Transverse colon (tissue), 4 donors: Measurements from ENCODE around the gene P2RY13. TPM values are rescaled to one million over a fixed set of nuclear protein-coding genes. Genes with fewer than 3 reads are reported as not detected.

ENCODE experiments used
- DNase-seq: peaks from one replicate; pipeline ENCODE4 v3.0.0-alpha.2; 2019
- H3K27ac ChIP-seq, 4 donors: fragments of 200-600 bp; sonication (generic); 2 replicates each; pipeline ENCODE4 v1.5.1; 2016 to 2018; ENCODE audit warnings: inconsistent platforms in 4 of 4
- H3K27me3 ChIP-seq: fragments of 200-600 bp; sonication (generic); 2 replicates; pipeline ENCODE4 v1.5.1; 2017; ENCODE audit warnings: inconsistent platforms
- H3K36me3 ChIP-seq, 4 donors: fragments of 200-600 bp; sonication (generic); 2 replicates each; pipeline ENCODE4 v1.5.1; 2017 to 2019; ENCODE audit warnings: inconsistent platforms in 4 of 4
- H3K4me1 ChIP-seq, 4 donors: fragments of 200-600 bp; sonication (generic); 2 replicates each; pipeline ENCODE4 v1.5.1; 2017 to 2020; ENCODE audit warnings: inconsistent platforms in 4 of 4
- H3K4me3 ChIP-seq, 4 donors: fragments of 200-600 bp; sonication (generic); 1 replicate in 1 of 4; 2 replicates in 3 of 4; pipeline versions ENCODE4 v1.5.1 to v1.6.1; 2017 to 2019; ENCODE audit warnings: inconsistent platforms in 4 of 4
- H3K9me3 ChIP-seq, 2 donors: fragments of 200-600 bp; sonication (generic); 2 replicates each; pipeline ENCODE4 v1.5.1; 2017 to 2019; ENCODE audit warnings: inconsistent platforms in 2 of 2
- EP300 ChIP-seq: sonication (generic); formaldehyde crosslinking; IDR thresholded peaks from one replicate; pipeline ENCODE4 v1.6.1; 2017; ENCODE audit warnings: antibody characterized with exemption, low read depth
- POLR2A ChIP-seq: fragments of 450-650 bp; IDR thresholded peaks from one replicate; pipeline ENCODE4 v1.6.1; 2016; ENCODE audit warnings: antibody characterized with exemption, mild to moderate bottlenecking, moderate library complexity
- POLR2AphosphoS5 ChIP-seq, 3 donors: sonication (generic); formaldehyde crosslinking; IDR thresholded peaks; one replicate each; pipeline ENCODE4 v1.6.1; 2016; ENCODE audit warnings: antibody characterized with exemption in 3 of 3
- WGBS, 2 donors: methylation state at CpG; one replicate each; pipeline ENCODE4 v1.1.5; 2018; ENCODE audit warnings: low coverage in 1 of 2; 5-methylcytosine and 5-hydroxymethylcytosine counted together
- in situ Hi-C, 4 donors: fragments of 200-750 bp; cut with MboI; loops; one replicate each; pipeline versions ENCODE4 v1.15.0 to v1.15.1; 2017; ENCODE audit warnings: low sequenced_read_pairs in 3 of 4, low pct_ligation_motif_present in 1 of 4, low pct_unique_long_range_greater_than_20kb in 1 of 4
- intact Hi-C: fragments of 100-400 bp; cut with DNase I; formaldehyde crosslinking; loops from one replicate; pipeline ENCODE4 v1.15.1; 2023; ENCODE audit warnings: low total_unique reads
- total RNA-seq, 4 donors: library from RNA; depleted of rRNA; stranded (reverse); fragments of >200 nt; gene quantifications; one replicate each; pipeline ENCODE4 v1.1.0, GENCODE V29; 2016
- TF ChIP-seq, protein P1 (sequence below), 5 experiments: fragments of 200-600 bp in 3 of 5; fragments of 450-650 bp in 2 of 5; sonication (generic) in 3 of 5; IDR thresholded peaks; 1 replicate in 2 of 5; 2 replicates in 3 of 5; pipeline ENCODE4 v1.5.1; 2016 to 2017; ENCODE audit warnings: antibody characterized with exemption in 5 of 5, inconsistent platforms in 3 of 5, mild to moderate bottlenecking in 2 of 5, moderate library complexity in 1 of 5

The P2RY13 gene
- total RNA-seq, 4 donors from 2014 or later: 0.40 to 1.4 (median 0.41) TPM; not detected in 1

DNA sequence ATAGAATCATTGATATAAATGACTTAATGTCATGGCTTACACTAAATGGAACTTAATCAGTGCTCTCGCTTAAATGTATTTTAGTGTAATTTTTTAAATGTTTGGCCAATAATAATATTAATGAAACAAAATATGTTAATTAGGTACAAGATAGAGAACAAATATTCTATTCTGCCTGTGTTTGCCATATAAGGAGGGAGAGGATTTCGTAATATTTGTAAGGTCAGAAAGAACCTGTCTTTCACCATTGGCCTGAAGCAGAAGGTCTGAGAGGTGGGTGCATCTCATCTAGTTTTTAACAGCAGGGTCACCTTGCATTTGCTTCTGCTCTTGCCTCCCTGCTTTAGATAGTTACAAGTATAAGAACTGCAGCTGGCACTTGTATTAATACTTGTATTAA, 15.2 kb downstream of the P2RY13 start:
- H3K27me3 ChIP-seq: no peaks in the 10 kb centered on the region
- H3K36me3 ChIP-seq: no peaks in the 10 kb centered on the region
- WGBS, 2 donors: 94 to 100% methylated on average over 2 of the region's 2 CpGs
- intact Hi-C loops (no loop called here), in situ Hi-C loops (no loop called here)
- H3K4me1 ChIP-seq: no peaks in the 10 kb centered on the region
- H3K4me3 ChIP-seq: no peak overlapping the region
- no peak for DNase-seq
- no peak overlapping the region for H3K27ac ChIP-seq
- TF ChIP-seq, protein P1, sequence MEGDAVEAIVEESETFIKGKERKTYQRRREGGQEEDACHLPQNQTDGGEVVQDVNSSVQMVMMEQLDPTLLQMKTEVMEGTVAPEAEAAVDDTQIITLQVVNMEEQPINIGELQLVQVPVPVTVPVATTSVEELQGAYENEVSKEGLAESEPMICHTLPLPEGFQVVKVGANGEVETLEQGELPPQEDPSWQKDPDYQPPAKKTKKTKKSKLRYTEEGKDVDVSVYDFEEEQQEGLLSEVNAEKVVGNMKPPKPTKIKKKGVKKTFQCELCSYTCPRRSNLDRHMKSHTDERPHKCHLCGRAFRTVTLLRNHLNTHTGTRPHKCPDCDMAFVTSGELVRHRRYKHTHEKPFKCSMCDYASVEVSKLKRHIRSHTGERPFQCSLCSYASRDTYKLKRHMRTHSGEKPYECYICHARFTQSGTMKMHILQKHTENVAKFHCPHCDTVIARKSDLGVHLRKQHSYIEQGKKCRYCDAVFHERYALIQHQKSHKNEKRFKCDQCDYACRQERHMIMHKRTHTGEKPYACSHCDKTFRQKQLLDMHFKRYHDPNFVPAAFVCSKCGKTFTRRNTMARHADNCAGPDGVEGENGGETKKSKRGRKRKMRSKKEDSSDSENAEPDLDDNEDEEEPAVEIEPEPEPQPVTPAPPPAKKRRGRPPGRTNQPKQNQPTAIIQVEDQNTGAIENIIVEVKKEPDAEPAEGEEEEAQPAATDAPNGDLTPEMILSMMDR (IDR thresholded peaks at IDR 0.05): no peak
- TF ChIP-seq EP300 (no peak), POLR2A (no peak), POLR2AphosphoS5 (IDR thresholded peaks at IDR 0.05) (no peak)
- H3K9me3 ChIP-seq: no peaks in the 10 kb centered on the region

DNA sequence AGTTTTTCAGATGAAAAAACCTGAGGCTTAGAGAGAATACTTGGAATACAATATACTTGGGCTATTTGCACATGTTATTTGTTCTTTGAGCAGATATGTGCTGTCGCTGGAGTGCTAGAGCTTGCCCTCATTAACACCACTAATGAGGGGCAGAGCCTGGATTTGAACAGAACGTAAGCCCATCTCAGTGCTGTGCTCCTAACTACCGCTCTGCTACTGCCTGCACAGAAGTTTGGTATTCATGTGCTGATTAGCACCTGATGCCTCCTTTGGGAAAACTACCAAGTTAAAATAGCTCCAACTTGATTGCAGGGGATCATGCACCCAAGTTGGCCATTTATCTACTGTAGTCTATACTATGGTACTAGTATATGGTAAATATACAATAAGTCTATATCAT, 16.4 kb downstream of the P2RY13 start:
- H3K27ac ChIP-seq: no peak overlapping the region
- no peak for DNase-seq
- no peaks in the 10 kb centered on the region for H3K9me3 ChIP-seq
- in situ Hi-C loops (no loop called here), intact Hi-C loops (no loop called here)
- TF ChIP-seq EP300 (no peak), POLR2A (no peak), POLR2AphosphoS5 (IDR thresholded peaks at IDR 0.05) (no peak)
- TF ChIP-seq, protein P1 (IDR thresholded peaks at IDR 0.05): no peak
- 95% methylated on average over 3 of the region's 3 CpGs; no CpG with 5 or more reads in 1 of the 2 donors for WGBS, 2 donors
- no peaks in the 10 kb centered on the region for H3K4me1 ChIP-seq
- no peaks in the 10 kb centered on the region for H3K36me3 ChIP-seq
- H3K4me3 ChIP-seq: no peak overlapping the region
- H3K27me3 ChIP-seq: no peaks in the 10 kb centered on the region

DNA sequence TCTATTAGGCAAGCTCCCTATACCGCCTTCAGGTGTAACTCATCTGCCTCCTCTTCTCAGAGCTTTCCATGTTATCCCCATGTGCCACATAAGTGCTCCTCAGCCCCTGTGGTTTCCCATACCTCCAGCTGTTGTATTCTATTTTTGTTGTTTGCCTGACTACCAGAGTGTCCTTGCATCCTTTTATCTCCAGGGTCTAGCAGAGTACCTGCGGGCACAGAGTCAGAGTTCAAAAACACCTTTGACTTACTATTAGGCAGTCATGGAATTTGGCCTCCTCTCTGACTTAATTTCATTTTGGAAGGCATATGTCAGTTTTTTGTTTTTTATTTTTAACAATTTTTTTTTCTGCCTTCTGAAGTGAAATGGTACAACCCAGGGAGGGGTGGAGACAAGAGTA, 19.8 kb downstream of the P2RY13 start:
- no peaks in the 10 kb centered on the region for H3K27me3 ChIP-seq
- in situ Hi-C loops: no loop called here
- H3K27ac ChIP-seq: no peak overlapping the region
- H3K4me3 ChIP-seq: no peak overlapping the region
- H3K36me3 ChIP-seq: no peaks in the 10 kb centered on the region
- WGBS, 2 donors: 98 to 100% methylated on average over 1 to 2 of the region's 2 CpGs
- intact Hi-C loops: no loop called here
- no peaks in the 10 kb centered on the region for H3K9me3 ChIP-seq
- no peak for DNase-seq
- H3K4me1 ChIP-seq: peaks cover 0 to 6% (median 0%) of the 10 kb centered on the region in 4 donors
- no peak for TF ChIP-seq POLR2AphosphoS5 (IDR thresholded peaks at IDR 0.05)
- TF ChIP-seq EP300: no peak
- TF ChIP-seq, protein P1 (IDR thresholded peaks at IDR 0.05): no peak
- TF ChIP-seq POLR2A: no peak

DNA sequence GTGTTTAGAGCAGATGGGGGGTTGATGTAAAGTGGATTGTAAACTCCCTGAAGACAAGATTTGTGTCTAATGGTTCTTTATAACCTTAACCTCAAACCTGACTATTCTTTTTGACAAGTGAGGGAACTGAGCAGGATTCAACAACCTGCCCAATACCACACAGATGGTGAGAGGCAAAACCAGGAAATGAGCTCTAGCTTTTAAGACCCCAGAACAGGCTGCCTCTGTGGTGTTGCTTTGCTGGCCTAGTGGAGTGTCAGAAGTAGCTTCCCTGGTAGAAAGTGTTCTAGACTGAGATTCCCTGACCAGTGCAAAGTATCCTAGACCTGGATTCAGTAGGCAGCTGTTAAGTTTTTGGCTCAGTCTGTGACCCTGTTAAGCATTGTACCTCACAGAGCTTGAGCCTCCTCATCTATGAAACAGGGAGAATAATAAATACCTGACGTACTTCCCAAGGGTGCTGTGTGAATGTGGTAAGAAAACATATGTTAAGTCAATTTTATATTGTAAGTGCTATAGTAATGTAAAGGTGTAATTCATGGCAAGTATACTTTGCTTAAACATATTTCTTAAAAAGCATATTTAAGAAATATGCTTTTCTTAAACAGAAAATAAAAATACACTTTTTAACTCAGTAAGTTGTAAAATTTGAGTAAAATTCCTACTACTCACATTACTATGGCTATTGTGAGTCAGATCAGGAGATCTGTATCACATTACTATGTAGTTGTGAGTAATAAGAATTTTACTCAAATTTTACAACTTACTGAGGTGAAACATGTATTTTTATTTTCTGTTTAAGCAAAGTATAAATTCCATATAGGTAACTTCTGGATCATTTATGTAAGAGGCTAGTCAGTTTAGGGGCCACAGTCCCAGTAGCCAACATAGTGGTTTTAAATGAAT, 21.5 kb downstream of the P2RY13 start:
- intact Hi-C loops (no loop called here), in situ Hi-C loops (no loop called here)
- Histone ChIP-seq H3K27me3 (no peaks in the 10 kb centered on the region), H3K9me3 (no peaks in the 10 kb centered on the region), H3K4me3 (no peak overlapping the region), H3K36me3 (no peaks in the 10 kb centered on the region), H3K4me1 (peaks cover 0 to 6% (median 0%) of the 10 kb centered on the region in 4 donors), H3K27ac (no peak overlapping the region)
- 70 to 90% methylated on average over 1 of the region's 1 CpG for WGBS, 2 donors
- DNase-seq: no peak
- TF ChIP-seq POLR2AphosphoS5 (IDR thresholded peaks at IDR 0.05) (no peak), EP300 (no peak), POLR2A (no peak)
- TF ChIP-seq, protein P1 (IDR thresholded peaks at IDR 0.05): no peak
